Measurements from ENCODE around the gene SUPT5H.

Gene SUPT5H

DNA sequence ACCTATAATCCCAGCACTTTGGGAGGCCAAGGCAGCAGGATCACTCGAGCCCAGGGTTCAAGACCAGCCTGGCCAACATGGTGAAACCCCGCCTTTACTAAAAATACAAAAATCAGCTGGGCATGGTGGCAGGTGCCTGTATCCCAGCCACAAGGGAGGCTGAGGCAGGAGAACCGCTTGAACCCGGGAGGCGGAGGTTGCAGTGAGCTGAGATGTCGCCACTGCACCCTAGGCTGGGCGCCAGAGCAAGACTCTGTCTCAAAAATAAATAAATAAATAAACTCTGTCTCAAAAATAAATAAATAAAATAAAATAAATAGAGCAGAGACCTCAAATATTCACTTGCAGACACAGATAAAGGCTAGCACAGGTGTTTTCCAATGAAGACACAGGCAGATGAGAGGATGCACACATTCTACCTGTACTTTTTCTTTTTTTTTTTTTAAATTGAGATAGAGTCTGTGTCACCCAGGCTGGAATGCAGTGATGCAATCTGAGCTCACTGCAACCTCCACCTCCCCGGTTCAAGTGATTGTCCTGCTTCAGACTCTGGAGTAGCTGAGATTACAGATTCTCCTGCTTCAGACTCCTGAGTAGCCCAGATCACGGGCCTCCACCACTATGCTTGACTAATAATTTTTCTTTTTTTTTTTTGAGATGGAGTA is 7.0 kb upstream of the SUPT5H start:
- no peaks in the 10 kb centered on the region for H3K9me2 ChIP-seq (replicated peaks; ENCODE audit: insufficient read depth, low read length)
- H3K9me3 ChIP-seq (ENCODE audit: insufficient read depth, low read length): no peaks in the 10 kb centered on the region
- no peak overlapping the region for H3K9ac ChIP-seq (ENCODE audit: low read length)
- H3K27ac ChIP-seq (ENCODE audit: low read depth, low read length): no peak overlapping the region
- H3K27me3 ChIP-seq (ENCODE audit: low read length): no peaks in the 10 kb centered on the region
- H4K20me1 ChIP-seq (ENCODE audit: low read depth, low read length): peaks cover 15% of the 10 kb centered on the region
- no peak overlapping the region for H3K4me3 ChIP-seq (ENCODE audit: insufficient read depth, low read length, poor library complexity, severe bottlenecking)
- peaks cover 15% of the 10 kb centered on the region for H3K36me3 ChIP-seq (ENCODE audit: low read length)
- TF ChIP-seq EZH2phosphoT487 (conservative IDR thresholded peaks at IDR 0.05; ENCODE audit: low read length): no peak
- TF ChIP-seq, protein P1, sequence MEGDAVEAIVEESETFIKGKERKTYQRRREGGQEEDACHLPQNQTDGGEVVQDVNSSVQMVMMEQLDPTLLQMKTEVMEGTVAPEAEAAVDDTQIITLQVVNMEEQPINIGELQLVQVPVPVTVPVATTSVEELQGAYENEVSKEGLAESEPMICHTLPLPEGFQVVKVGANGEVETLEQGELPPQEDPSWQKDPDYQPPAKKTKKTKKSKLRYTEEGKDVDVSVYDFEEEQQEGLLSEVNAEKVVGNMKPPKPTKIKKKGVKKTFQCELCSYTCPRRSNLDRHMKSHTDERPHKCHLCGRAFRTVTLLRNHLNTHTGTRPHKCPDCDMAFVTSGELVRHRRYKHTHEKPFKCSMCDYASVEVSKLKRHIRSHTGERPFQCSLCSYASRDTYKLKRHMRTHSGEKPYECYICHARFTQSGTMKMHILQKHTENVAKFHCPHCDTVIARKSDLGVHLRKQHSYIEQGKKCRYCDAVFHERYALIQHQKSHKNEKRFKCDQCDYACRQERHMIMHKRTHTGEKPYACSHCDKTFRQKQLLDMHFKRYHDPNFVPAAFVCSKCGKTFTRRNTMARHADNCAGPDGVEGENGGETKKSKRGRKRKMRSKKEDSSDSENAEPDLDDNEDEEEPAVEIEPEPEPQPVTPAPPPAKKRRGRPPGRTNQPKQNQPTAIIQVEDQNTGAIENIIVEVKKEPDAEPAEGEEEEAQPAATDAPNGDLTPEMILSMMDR (IDR thresholded peaks at IDR 0.05; ENCODE audit: insufficient read depth, low read length, poor library complexity, severe bottlenecking): no peak
- peaks cover 20% of the 10 kb centered on the region for H3F3A ChIP-seq (ENCODE audit: insufficient read depth)
- H3K4me2 ChIP-seq (ENCODE audit: low read depth, low read length, poor library complexity, severe bottlenecking): no peak overlapping the region
- H3K79me2 ChIP-seq (ENCODE audit: insufficient read depth, low read length): peaks cover 23% of the 10 kb centered on the region
- no peak overlapping the region for H2AFZ ChIP-seq (ENCODE audit: low read depth, low read length, severe bottlenecking)

DNA sequence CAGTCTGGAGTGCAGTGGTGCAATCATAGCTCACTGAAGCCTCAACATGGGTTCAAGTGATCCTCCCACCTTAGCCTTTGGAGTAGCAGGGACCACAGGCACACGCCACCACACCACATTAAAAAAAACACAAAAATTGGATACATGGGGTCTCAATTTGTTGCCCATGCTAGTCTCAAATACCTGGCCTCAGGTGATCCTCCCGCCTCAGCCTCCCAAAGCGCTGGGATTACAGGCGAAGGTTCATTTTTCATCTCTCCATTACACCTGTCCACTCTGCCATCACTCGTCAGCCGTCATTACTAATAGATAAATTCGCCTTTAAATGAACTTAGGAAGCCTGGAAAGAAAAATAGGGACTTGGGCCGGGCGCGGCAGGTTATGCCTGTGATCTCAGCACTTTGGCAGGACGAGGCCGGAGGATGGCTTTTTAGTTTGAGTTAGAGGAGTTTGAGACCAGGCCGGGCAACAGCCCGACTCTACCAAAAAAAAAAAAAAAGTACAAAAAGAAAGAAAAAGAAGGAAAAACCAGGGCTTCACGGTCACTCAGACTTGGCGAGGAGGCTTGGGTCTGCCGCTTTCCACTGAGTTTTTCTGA is 685 bp upstream of the SUPT5H start:
- no peak overlapping the region for H2AFZ ChIP-seq (ENCODE audit: low read depth, low read length, severe bottlenecking)

DNA sequence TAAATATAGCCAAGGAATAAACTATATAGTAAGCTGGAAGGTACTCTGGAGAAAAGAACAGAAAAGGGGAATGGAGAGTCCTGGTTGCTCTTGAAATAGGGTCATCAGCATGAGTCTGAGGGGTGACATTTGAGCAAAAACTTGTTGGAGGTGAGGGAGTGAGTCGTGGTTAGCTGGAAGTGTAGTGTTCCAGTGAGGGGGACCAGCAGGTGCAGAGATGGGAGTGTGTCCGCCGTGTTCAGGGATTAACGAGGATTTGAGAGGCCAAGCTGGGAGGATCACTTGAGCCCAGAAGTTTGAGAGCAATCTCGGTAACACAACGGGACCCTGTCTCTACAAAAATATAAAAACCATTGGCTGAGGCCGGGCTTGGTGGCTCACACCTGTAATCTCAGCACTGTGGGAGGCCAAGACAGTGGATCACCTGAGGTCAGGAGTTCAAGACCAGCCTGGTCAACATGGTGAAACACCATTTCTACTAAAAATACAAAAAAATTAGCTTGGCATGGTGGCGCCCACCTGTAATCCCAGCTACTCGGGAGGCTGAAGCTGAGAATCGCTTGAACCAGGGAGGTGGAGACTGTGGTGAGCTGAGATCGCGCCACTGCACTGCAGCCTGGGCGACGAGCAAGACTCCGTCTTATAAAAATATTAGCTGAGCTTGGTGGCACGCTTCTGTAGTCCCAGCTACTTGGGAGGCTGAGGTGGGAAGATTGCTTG is 1.1 kb downstream of the SUPT5H start:
- no peaks in the 10 kb centered on the region for H3K27me3 ChIP-seq (ENCODE audit: low read length)
- H3K4me3 ChIP-seq (ENCODE audit: insufficient read depth, low read length, poor library complexity, severe bottlenecking): peak overlapping the region; percentile 99
- H3K9me3 ChIP-seq (ENCODE audit: insufficient read depth, low read length): no peaks in the 10 kb centered on the region
- peaks cover 11% of the 10 kb centered on the region; the same call in 1 of the 2 replicates for H3F3A ChIP-seq (ENCODE audit: insufficient read depth)
- peak overlapping the region; percentile 77 for H3K27ac ChIP-seq (ENCODE audit: low read depth, low read length)
- H3K79me2 ChIP-seq (ENCODE audit: insufficient read depth, low read length): peaks cover 68% of the 10 kb centered on the region
- TF ChIP-seq, protein P1 (IDR thresholded peaks at IDR 0.05; ENCODE audit: insufficient read depth, low read length, poor library complexity, severe bottlenecking): no peak
- TF ChIP-seq EZH2phosphoT487 (conservative IDR thresholded peaks at IDR 0.05; ENCODE audit: low read length): no peak
- H3K9ac ChIP-seq (ENCODE audit: low read length): peak overlapping the region; percentile 100
- H3K36me3 ChIP-seq (ENCODE audit: low read length): no peaks in the 10 kb centered on the region
- no peaks in the 10 kb centered on the region; the same call in 1 of the 2 replicates for H4K20me1 ChIP-seq (ENCODE audit: low read depth, low read length)
- H3K4me2 ChIP-seq (ENCODE audit: low read depth, low read length, poor library complexity, severe bottlenecking): peak overlapping the region; percentile 97
- no peak overlapping the region for H2AFZ ChIP-seq (ENCODE audit: low read depth, low read length, severe bottlenecking)
- no peaks in the 10 kb centered on the region for H3K9me2 ChIP-seq (replicated peaks; ENCODE audit: insufficient read depth, low read length)

More for the DNA sequence above, 685 bp upstream of the SUPT5H start:
- Histone ChIP-seq H3K9ac (ENCODE audit: low read length) (peak overlapping the region; percentile 100), H4K20me1 (ENCODE audit: low read depth, low read length) (no peaks in the 10 kb centered on the region; the same call in 1 of the 2 replicates), H3K9me3 (ENCODE audit: insufficient read depth, low read length) (no peaks in the 10 kb centered on the region), H3F3A (ENCODE audit: insufficient read depth) (peaks cover 11% of the 10 kb centered on the region), H3K4me2 (ENCODE audit: low read depth, low read length, poor library complexity, severe bottlenecking) (peak overlapping the region; percentile 98), H3K9me2 (replicated peaks; ENCODE audit: insufficient read depth, low read length) (no peaks in the 10 kb centered on the region), H3K79me2 (ENCODE audit: insufficient read depth, low read length) (peaks cover 50% of the 10 kb centered on the region), H3K4me3 (ENCODE audit: insufficient read depth, low read length, poor library complexity, severe bottlenecking) (peak overlapping the region; percentile 99), H3K27me3 (ENCODE audit: low read length) (no peaks in the 10 kb centered on the region), H3K36me3 (ENCODE audit: low read length) (no peaks in the 10 kb centered on the region), H3K27ac (ENCODE audit: low read depth, low read length) (peak overlapping the region; percentile 90)
- TF ChIP-seq, protein P1 (IDR thresholded peaks at IDR 0.05; ENCODE audit: insufficient read depth, low read length, poor library complexity, severe bottlenecking): no peak
- TF ChIP-seq EZH2phosphoT487 (conservative IDR thresholded peaks at IDR 0.05; ENCODE audit: low read length): no peak
